Mucosa of gallbladder (tissue), 1 donor: ENCODE measurements around the gene SORT1. TPM values are rescaled to one million over a fixed set of nuclear protein-coding genes. Genes with fewer than 3 reads are reported as not detected.
"Not testable (repeated sequence)": the region's sequence is repeated elsewhere in the genome, so short reads cannot be mapped to it uniquely, and the experiment has no call there.

Source experiments
- DNase-seq: peaks from one replicate; pipeline ENCODE4 v3.0.0-alpha.2; 2020; ENCODE audit warnings: low spot score
- total RNA-seq: library from RNA; stranded (reverse); gene quantifications from one replicate; pipeline ENCODE4 v1.2.1, GENCODE V29; 2021
- donor health status: DM: no; HTN: no; CAD: no.

The SORT1 gene
- 96.7 TPM for total RNA-seq

DNA sequence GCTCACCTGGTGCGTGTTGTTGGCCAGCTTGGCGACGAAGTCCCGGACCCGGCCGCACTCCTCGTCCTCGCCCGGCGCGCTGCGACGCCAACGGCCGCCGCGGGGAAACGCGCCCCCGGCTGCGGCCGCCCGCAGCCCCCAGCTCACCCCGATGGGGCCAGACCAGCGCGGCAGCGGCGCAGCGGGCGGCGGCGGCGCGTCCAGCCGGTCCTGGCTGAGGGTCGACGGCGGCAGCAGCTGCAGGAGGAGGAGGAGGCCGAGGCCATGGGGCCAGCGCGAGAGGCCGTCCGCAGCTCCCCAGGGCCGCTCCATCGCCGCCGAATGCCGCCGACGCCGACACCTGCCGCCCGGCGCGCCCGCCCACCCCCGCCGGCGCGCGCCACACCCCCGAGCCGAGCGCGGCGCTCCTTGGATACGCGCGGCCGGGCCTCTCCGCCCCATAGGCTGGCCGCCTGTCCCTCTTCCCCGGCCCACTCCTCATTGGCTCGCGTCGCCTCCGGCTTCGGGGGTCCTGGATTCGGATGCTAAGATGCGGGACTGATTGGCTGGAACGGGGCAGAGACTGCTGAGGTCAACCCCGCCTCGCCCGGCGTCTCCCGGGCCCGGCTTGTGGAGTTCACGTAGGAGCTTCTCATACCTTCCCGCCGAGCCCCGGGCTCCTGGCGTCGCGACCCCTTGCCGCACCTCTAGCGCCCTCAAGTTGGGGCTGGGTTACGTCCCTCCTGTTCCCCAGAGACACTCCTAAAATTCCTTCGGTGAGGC is at the start of gene SORT1:
Gene SORT1, minus strand, starts transcription at position 338 of the 762 bp plus-strand sequence. Its CDS starts 26 bp downstream, at position 312.
- peak; percentile 78 for DNase-seq

DNA sequence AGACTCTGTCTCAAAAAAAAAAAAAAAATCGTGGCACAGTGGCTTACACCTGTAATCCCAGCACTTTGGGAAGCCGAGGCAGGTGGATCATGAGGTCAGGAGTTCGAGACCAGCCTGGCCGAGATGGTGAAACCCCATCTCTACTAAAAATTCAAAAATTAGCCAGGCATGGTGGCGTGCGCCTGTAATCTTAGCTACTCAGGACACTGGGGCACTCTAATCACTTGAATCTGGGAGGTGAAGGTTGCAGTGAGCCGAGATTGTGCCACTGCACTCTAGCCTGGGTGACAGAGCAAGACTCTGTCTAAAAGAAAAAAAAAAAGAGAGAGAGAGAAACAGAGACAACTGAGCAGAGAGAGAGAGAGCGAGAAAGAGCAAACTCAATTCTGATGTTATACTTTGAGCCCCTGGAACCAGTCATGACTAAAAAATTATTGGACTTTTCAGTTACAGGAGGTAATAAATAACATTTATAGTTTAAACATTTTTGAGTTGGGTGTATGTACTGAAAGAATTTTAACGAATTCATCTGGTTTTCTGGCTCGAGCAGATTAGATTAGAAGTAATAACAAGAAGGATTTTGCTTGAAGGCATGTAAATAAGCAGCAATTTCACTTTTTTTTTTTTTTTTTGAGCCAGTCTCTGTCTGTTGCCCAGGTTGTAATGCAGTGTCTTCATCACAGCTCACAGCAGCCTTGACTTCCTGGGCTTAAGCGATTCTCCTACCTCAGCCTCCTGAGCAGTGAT is 48.4 kb upstream of the SORT1 start:
- DNase-seq: not testable (repeated sequence)

DNA sequence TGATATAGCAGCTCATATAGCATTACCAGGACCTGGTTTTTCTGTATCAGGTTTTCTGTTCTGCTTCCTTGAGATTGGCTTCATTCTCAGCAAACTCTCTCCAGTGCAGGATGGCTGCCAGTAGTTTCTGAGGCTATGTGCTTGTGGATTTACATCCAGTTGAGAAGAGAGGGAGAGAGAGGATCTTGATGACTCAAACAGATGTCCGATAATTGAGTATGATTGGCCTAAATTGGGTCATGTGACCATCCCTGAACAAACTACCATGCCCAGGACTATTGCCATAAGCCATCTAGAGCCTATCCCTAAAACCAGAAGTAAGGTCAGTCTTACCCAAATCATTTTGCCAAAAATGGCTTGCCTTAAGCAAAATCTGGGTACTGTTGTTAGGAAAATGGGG is 46.6 kb upstream of the SORT1 start:
- DNase-seq: no peak

DNA sequence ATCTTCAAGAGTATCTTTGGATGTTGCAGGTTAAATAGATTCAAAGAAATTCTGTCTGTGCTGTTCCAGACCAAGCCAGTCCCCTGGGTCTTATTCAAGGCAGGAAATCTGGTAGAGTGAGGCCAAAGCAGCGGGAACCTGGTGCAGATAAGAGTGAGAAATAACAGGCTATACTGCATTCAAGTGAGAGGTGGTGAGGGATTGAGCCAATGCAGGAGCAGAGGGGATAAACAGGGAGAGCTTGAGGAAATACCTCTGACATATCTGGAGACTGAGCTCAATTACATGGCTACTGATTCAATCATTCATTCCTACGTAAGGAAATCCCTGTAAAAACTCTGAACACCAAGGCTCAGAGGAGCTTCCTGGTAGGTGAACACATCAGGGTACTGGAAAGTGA is 45.8 kb upstream of the SORT1 start:
- DNase-seq: no peak

DNA sequence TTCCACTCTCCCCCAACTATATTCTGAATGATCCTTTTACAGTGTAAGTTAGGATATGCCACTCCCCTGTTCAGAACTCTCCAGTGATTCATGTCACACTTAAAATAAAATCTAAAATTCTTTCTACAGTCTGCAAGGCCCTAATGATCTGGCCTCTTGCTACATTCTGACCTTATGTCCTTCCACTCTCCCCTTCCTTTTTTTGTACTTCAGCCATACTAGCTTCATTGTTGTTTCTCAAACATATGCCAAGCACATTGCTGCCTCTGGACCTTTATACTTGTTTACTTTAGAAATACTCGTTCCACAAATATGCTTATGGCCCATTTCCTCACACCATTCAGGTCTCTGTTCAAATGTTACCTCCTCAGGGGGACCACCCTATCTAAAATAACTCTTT is 43.4 kb upstream of the SORT1 start:
- no peak for DNase-seq

DNA sequence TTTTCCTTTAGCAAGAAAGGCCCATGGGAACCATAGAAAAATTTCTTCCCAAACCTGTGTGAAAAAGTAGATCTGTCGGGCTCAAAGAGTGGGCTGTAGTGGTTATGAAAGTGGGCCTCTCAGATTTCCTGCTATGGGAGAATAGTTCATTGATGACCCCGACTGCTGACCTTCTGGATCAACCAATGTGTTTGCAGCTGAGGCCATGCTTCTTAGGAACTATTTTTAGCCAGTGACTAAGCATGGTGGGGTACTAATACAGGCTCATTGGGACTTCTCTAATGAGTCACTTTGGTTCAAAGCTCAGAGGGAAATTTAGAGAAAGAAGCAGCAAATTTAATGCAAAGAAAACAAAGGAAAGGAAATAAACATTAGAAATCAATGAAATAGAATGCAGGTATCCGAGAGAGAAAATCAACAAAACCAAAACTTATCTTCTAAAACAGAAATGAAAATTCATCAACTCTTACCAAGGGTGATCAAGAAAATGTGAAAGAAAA is 41.1 kb upstream of the SORT1 start:
- DNase-seq: no peak

DNA sequence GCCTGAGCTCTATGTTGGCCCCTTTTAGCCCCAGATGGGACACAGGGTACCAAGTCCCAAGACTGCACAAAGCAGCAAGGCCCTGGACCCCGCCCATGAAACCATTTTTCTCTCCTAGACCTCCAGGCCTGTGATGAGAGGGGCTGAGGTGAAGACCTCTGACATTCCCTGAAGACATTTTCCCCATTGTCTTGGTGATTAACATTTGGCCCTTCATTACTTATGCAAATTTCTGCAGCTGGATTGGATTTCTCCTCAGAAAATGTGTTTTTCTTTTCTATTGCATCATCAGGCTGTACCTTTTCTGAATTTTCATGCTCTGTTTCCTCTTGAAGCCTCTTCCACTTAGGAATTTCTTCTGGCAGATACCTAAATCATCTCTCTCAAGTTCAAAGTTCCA is 36.8 kb upstream of the SORT1 start:
- DNase-seq: no peak

DNA sequence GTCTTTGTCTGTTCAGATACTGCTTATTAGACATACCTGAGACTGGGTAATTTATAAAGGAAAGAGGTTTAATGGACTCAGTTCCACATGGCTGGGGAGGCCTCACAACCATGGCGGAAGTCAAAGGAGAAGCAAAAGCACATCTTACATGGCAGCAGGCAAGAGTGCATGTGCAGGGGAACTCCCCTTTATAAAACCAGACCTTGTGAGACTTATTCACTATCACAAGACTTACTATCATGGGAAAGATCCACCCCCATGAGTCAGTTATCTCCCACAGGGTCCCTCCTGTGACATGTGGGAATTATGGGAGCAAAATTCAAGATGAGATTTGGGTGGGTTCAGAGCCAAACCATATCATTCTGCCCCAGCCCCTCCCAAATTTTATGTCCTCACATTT is 35.6 kb upstream of the SORT1 start:
- no peak for DNase-seq

DNA sequence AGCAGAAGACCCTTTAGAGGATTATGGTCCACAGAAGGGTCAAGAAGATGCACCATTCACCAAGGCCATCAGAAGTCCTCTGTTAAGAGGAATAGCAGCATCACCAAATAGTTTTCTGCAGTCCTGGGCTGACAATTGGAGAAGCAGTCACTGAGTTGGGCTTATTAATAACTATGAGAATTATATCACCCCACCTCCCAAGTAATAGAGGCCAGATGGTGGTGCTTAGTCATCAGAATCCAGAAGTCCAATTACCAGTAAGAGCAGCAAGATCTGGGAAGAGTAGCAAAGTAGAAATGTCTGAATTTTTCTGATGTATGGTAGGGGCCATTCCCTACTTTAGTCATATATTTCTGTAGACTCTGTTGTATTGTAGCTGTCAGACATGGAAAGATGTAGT is 34.6 kb upstream of the SORT1 start:
- no peak for DNase-seq

DNA sequence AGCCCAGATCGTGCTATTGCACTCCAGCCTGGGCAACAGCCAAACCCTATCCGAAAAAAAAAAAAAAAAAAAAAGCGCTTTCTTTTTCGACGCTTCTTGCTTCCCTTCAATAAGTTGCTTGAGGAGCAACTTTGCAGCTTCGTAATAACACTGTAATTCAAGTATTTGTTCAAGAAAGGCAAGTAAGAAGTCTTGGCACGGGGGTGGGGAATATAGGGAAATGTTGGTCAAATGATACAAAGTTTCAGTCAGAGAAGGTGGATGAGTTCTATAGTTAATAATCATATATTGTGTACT is 29.4 kb upstream of the SORT1 start:
- no peak for DNase-seq

DNA sequence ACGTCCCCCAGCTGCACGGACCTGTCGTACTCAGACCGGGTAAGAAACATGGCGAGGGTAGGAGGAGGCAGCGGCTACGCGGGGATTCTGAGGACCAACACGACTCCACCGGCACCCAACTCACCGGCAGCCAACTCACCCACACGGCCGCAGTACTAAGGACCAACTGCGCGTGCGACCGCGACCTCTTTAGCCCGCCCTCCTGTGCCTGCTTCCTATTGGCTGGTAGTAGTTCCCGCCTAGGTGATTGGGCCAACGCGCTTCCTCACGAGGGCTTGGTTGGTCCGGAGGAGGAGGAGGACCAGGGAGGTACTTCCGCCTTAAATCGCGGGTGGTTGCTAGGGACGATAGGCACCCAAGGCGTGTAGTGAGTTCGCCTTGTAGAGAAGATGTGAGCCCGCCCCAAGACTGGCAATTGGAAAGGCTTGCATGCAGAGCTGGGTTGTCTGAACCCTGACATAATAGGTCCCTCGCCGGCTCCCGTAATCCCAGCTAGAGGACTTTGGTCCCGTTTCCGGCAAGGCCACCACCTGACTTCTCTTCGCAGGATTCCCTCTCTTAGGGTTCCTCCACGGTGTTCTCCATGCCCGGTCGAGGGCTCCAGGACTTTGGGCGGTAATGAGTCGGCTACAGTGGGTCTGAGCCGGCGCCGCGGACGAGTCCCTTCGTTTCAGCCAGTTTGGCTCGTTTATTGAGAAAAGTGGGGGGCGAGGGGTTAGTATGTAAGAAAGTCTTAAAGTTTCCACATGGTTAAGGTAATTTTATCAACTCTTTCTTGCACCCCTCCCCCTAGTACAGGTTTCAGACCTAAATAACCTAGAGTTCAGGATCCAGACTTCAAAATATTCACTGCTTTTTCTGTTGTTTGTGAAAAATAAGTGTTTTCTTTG is 28.8 kb upstream of the SORT1 start, which contains the start of gene PSMA5:
Gene PSMA5, minus strand, starts transcription at position 168 of the 890 bp plus-strand sequence. Its CDS starts 118 bp downstream, at position 50.
- DNase-seq: peak; percentile 98

DNA sequence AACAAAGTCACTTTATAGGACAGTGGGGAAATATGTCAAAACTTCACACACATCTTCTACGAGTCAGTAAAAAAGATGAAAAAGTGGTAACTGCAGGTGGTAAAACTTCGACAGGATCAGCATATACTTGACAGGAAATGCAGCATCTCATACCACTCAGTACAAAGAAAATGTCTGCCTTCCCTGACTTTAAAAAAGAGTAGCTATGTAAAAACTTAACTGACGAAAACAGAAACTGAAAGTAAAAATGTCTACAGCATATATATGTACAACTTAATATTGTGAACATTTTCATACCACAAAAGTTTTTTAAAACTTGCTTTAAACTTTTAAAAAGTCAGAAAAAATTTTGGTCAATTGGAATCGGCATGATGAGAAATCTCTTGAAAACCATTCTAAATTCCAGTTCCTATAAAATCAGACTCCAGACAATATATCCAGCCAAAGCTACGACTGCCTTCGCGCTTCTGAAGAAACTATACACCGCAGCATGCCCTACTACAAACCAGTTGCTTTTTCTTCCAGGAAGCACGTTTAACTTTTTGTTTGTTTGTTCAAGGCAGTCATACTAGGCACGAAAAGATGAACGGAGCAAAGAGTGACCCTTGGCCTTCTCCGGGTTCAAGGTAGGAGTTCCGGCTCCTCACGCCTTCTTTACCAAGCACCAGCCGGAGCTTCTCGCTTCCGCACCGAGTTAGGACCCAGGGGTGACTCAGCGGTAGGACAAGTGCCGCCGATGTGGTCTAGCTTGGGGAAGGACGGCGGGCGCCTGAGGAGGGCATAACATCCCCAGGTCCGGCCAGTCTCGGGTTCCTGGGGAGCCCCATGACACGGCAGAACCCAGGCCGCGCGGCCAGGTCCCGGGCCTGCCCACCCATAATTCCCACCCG is 27.9 kb upstream of the SORT1 start:
- no peak for DNase-seq

DNA sequence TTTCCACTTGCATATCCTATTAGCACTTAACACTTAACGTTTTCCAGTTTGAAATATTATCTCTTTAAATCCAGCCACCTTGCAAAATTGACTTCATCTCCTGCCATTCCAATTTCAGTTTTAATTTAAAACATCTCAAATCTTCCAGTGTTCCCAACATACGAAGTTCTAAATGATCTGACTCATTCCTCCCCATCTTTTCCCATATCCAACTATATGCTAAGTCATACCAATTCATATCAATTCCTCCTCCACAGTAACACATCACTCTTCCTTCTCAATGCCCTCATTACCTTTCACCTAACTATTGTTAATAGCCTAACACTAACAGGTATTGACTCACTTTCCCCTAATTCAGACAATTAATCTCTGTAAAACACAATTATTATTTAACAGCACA is 25.8 kb upstream of the SORT1 start:
- no peak for DNase-seq

DNA sequence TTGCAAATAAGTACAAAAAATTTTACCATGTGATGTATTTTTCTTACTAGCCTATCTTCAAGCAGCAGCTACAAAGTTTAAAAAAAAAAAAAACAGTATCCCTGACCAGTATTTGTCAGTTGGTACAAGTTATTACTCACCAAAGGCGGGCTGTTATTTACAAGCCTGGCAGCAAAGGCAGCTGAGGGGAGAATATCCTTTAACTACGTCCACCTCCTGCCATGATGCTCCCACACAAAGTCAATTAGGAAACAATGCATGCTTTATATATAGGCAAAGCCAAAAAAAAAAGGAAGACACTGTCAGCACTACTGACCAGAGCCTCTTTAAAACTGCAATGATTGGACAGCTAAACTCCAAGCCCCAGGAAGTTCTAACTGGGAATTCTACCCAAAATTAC is 14.8 kb upstream of the SORT1 start:
- DNase-seq: no peak

DNA sequence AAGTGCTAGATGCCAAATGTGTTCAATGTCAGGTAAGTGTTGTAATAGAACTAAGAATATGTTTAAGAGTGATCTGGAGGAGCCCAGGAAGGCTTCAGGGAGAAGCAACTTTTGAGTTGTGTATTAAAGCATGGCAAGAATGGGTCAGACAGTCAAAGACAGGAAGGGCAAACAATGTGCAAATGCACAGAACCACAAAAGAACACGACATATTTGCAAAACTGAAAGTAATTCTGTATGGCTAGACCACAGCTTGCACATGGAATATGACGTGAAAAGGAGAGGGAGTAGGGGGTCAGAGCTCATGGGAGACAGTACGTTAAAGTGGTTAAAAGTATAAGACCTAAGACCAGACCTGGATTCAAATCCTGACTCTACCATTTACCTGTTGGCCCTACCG is 7.1 kb upstream of the SORT1 start:
- no peak for DNase-seq

DNA sequence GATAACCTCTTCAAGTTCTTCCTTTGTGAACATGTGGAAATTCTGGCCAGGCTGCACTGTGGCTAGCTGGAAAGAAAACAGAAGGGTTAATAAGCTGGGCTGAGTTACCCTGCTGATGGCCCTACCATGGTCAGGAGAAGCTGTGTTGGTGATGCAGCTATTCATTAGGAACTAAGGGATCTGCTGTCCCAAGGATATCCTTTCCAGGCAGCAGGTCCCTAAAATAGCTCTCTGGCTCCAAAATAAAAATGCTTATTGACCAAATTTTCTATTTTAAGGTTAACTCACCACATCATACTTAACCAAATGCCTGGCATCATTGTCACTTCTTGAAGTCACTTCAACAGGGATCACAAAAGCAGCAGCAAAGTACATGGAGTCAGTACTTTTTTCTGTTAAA is 4.3 kb upstream of the SORT1 start:
- no peak for DNase-seq

DNA sequence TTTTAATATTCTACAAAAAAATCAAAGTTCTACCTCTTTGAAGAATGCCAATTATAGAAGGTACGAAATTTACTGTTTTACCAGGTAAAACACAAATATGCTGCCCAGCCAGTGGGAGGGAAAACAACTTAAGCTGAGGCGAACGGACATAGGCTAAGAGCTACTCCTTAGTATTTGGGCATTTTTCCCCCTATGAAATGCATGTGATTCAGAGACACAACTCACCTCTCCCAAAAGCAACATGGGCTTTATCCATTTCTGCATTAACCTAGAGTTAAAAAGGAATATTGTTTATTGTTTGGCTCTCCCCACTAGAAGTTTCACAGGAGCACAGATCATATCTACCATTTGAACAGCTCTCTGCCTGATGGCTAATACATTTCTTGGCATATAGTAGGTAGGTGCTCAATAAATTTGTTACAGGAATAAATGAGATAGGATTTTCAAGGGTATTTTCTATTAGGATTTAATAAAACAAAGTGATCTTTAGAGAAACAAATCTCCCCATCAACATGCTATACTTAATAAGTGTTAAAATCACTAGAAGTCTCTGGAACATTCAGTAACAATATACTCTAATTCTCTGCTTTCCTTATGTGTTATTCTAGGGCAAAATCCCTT is 2.4 kb upstream of the SORT1 start:
- no peak for DNase-seq

DNA sequence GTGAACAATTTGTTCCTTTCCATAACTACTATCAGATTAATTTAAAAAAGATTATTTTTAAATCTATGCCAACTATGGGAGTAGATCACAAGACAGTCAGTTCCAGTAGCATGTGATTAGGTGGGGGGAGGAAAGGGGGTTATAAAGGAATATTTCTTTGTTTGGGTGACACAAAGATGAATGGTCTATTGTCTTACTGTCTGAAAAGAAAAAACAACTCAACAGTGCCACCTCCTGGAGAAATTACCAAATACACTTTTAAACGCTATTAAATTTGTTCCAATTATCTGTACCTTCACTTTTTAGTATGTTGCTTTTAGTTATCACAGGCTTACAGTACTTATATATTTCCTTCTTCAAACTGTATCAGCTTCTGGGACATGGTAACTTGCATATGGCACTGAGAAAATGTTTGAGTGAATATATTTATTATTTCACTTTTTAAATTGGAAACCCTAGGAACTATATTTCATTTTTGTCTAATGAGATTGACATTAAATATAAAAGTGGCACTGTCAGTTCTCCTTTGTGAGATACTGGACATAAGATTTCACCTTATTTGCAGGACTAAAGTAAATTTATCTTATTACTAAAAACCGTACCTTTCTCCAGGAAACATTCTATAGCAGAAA is 1.7 kb upstream of the SORT1 start:
- peak; percentile 26 for DNase-seq

DNA sequence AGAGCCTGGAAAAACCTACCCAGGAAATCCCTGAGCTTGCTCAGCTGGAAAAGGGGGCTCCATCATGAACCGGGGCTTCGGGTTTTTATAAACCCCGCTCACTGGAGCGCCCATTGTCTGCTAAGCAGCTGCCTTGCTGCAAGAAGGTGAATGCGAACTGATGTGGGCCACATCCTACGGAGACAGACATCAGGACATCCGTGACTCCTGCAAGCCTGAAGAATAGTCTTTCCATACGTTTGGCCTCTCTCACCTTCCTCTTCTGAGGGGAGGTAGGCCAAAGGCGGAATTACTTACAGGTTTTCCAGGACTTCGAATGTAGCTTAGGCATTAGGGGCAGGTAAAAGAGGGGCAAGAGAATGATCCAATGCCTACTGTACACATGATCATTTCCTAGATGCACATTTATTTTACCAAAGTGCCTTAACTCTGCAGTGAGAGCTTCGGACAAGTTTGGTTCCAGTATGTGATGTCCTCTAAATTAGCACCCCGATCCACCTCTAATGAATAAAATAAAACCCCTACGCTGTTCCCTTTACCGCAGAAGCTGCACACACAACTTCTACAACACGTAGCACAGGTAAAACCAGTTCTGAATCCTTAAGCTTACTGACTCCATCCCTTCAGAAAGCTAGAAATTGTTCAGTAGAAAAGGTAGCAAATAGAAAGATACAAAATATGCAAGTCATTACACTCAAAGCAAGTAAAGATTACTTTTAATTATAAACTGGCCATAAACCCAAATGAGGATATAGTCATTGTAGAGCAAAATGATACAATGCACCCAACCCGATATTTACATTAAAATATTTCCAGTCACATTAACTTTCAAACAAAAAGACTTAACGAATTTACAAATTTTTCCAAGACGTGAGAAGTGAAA is 866 bp upstream of the SORT1 start:
- DNase-seq: no peak
